Peyer's patch (tissue), 4 donors: ENCODE measurements around the gene WSCD1. TPM values are rescaled to one million over a fixed set of nuclear protein-coding genes. Genes with fewer than 3 reads are reported as not detected.

Source experiments
- DNase-seq, 3 donors: peaks; one replicate each; pipeline ENCODE4 v3.0.0-alpha.2; 2017 to 2019
- H3K27ac ChIP-seq, 4 donors: fragments of 200-600 bp; sonication (generic); one replicate each; pipeline ENCODE4 v1.5.1; 2016 to 2019
- H3K27me3 ChIP-seq, 2 donors: fragments of 200-600 bp; sonication (generic); one replicate each; pipeline ENCODE4 v1.5.1; 2019
- H3K36me3 ChIP-seq, 3 donors: fragments of 200-600 bp; sonication (generic); one replicate each; pipeline ENCODE4 v1.5.1; 2016 to 2019
- H3K4me1 ChIP-seq, 4 donors: fragments of 200-600 bp; sonication (generic); one replicate each; pipeline ENCODE4 v1.5.1; 2016 to 2019
- H3K4me3 ChIP-seq, 4 donors: fragments of 200-600 bp; sonication (generic); 1 replicate in 3 of 4; 2 replicates in 1 of 4; pipeline ENCODE4 v1.5.1; 2016 to 2019; ENCODE audit warnings: mild to moderate bottlenecking in 1 of 4
- H3K9me3 ChIP-seq, 4 donors: fragments of 200-600 bp; sonication (generic); one replicate each; pipeline ENCODE4 v1.5.1; 2016 to 2019; ENCODE audit warnings: mild to moderate bottlenecking in 1 of 4
- POLR2A ChIP-seq, 2 donors: fragments of 450-650 bp; IDR thresholded peaks; one replicate each; pipeline ENCODE4 v1.5.1; 2017; ENCODE audit warnings: antibody characterized with exemption in 2 of 2, mild to moderate bottlenecking in 2 of 2, moderate library complexity in 2 of 2
- total RNA-seq, 4 donors: library from RNA; depleted of rRNA; stranded (reverse); fragments of >200 nt; gene quantifications; one replicate each; pipeline ENCODE4 v1.1.0, GENCODE V29; 2016
- TF ChIP-seq, protein P1 (sequence below), 6 experiments: fragments of 450-650 bp in 4 of 6; fragments of 200-600 bp in 2 of 6; sonication (generic) in 1 of 6; IDR thresholded peaks; one replicate each; pipeline ENCODE4 v1.5.1; 2017 to 2019; ENCODE audit warnings: antibody characterized with exemption in 6 of 6, mild to moderate bottlenecking in 3 of 6, moderate library complexity in 1 of 6

WSCD1 gene
- total RNA-seq, 4 donors from 2014 or later = 5.8 to 47.3 (median 42.9) TPM

GRCh38 chr17:6135996-6136395 lies 65.8 kb downstream of the WSCD1 start:
- Histone ChIP-seq H3K27ac (no peak overlapping the region), H3K9me3 (no peaks in the 10 kb centered on the region), H3K4me1 (no peaks in the 10 kb centered on the region), H3K4me3 (no peak overlapping the region), H3K36me3 (no peaks in the 10 kb centered on the region), H3K27me3 (no peaks in the 10 kb centered on the region)
- no peak for TF ChIP-seq POLR2A (IDR thresholded peaks at IDR 0.05)
- no peak for DNase-seq

DNA sequence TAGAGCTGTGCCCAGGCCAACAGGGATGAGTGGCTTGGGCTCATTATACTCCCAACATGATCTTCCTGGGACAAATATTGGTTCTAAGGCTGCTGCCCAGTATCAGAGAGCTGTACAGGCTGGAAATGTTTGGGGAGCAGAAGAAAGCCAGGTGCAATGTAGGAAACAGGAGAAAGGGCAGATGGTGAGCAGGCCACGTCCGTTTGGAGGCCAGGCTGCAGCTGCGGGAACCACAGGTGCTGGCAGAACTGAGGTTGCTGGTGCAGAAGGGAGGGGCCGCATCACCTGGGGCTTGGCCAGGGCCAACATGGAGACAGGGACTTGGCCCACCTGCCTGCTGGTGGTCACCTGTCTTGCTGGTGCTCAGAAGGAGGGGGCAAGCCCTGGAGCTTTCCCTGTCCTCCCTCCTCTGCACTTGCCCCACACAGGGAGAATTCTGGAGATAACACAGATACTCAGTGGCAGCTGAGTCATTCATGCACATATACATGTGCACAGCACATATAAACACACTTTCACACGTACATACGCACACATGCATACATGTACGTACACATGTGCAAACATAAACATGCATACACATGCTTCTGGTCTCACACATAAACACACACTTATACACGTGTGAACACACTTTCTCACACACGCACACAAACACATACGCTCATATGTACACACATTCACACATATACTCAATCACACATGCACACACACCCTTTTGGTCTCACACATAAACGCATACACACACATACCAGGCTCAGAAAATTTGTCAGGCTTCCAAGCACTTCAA lies 67.7 kb downstream of the WSCD1 start:
- no peak overlapping the region for H3K4me3 ChIP-seq
- TF ChIP-seq, protein P1, sequence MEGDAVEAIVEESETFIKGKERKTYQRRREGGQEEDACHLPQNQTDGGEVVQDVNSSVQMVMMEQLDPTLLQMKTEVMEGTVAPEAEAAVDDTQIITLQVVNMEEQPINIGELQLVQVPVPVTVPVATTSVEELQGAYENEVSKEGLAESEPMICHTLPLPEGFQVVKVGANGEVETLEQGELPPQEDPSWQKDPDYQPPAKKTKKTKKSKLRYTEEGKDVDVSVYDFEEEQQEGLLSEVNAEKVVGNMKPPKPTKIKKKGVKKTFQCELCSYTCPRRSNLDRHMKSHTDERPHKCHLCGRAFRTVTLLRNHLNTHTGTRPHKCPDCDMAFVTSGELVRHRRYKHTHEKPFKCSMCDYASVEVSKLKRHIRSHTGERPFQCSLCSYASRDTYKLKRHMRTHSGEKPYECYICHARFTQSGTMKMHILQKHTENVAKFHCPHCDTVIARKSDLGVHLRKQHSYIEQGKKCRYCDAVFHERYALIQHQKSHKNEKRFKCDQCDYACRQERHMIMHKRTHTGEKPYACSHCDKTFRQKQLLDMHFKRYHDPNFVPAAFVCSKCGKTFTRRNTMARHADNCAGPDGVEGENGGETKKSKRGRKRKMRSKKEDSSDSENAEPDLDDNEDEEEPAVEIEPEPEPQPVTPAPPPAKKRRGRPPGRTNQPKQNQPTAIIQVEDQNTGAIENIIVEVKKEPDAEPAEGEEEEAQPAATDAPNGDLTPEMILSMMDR (IDR thresholded peaks at IDR 0.05) = no peak
- TF ChIP-seq POLR2A (IDR thresholded peaks at IDR 0.05) = no peak
- no peak for DNase-seq
- no peak overlapping the region for H3K27ac ChIP-seq
- no peaks in the 10 kb centered on the region for H3K36me3 ChIP-seq
- H3K9me3 ChIP-seq = no peaks in the 10 kb centered on the region
- H3K27me3 ChIP-seq = no peaks in the 10 kb centered on the region
- no peaks in the 10 kb centered on the region for H3K4me1 ChIP-seq

DNA sequence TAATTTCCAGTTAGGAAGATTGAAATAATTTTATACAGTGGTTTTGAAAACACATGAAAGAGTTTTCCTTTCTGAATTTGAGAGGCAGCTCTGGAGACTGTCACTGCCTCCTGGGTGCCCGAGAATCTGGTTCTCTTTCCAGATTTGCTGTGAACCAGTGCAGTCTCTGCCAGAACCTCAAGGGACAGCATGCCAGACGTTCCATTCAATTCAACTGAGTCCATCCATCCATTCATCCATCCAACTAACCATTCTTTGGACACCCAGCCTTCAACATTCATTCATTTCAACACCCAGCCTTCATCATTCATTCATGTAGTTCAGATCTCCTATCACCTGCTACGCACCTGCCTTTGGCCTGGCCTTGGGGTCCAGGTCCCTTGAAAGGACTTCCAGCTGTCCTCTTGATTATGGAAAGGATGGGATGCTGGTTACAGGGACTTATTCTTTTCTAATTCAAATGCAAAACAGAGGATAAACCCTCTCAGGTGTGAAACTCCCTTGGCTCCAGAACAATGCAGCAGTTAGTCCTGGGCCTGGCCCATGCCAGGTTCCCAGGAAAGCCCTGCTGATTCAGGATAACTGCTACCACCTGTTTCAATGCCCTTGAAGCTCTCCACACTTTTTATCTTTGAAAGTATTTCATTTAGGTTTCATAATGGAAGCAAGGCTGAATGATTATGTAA lies 68.7 kb downstream of the WSCD1 start:
- Histone ChIP-seq H3K4me1 (no peaks in the 10 kb centered on the region), H3K27me3 (no peaks in the 10 kb centered on the region), H3K36me3 (no peaks in the 10 kb centered on the region), H3K27ac (no peak overlapping the region), H3K4me3 (no peak overlapping the region), H3K9me3 (no peaks in the 10 kb centered on the region)
- DNase-seq = no peak
- TF ChIP-seq POLR2A (IDR thresholded peaks at IDR 0.05) = no peak
- TF ChIP-seq, protein P1 (IDR thresholded peaks at IDR 0.05) = no peak

DNA sequence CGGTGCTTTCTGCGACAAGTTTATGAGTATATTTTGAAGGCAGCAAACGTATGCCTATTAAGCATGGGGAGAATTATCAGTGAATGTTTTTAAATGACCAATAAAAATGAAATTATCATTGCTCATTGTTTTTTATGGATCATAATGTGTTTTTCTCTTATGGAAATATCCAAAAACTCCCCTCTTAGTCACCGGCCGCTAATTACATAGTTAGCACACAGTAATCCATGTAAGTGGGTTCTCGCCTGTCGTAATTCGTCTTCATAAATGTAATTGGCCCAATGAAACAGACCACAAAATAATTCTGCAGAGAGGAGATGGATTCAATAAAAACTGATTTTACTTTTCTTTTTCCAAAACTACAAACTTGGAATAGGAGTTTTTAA lies 69.3 kb downstream of the WSCD1 start:
- DNase-seq = no peak
- Histone ChIP-seq H3K36me3 (no peaks in the 10 kb centered on the region), H3K4me1 (no peaks in the 10 kb centered on the region), H3K27me3 (no peaks in the 10 kb centered on the region), H3K4me3 (no peak overlapping the region), H3K9me3 (no peaks in the 10 kb centered on the region), H3K27ac (no peak overlapping the region)
- TF ChIP-seq POLR2A (IDR thresholded peaks at IDR 0.05) = no peak
- TF ChIP-seq, protein P1 (IDR thresholded peaks at IDR 0.05) = no peak

- Histone ChIP-seq H3K27me3 (no peaks in the 10 kb centered on the region), H3K27ac (no peak overlapping the region), H3K36me3 (no peaks in the 10 kb centered on the region), H3K4me1 (no peaks in the 10 kb centered on the region), H3K9me3 (no peaks in the 10 kb centered on the region), H3K4me3 (no peak overlapping the region)
- TF ChIP-seq, protein P1 (IDR thresholded peaks at IDR 0.05) = no peak
- TF ChIP-seq POLR2A (IDR thresholded peaks at IDR 0.05) = no peak
- no peak for DNase-seq
Measured at GRCh38 chr17:6140188-6140587, 70.0 kb downstream of the WSCD1 start.

GRCh38 chr17:6140728-6141330 lies 70.7 kb downstream of the WSCD1 start:
- no peak overlapping the region for H3K27ac ChIP-seq

More at GRCh38 chr17:6140728-6141330, 70.7 kb downstream of the WSCD1 start:
- H3K36me3 ChIP-seq = no peaks in the 10 kb centered on the region
- no peak for DNase-seq
- no peaks in the 10 kb centered on the region for H3K27me3 ChIP-seq
- TF ChIP-seq, protein P1 (IDR thresholded peaks at IDR 0.05) = no peak
- TF ChIP-seq POLR2A (IDR thresholded peaks at IDR 0.05) = no peak
- no peak overlapping the region for H3K4me3 ChIP-seq
- no peaks in the 10 kb centered on the region for H3K4me1 ChIP-seq
- H3K9me3 ChIP-seq = no peaks in the 10 kb centered on the region
